GM08714 (cell line): ENCODE data around the gene SYT15B.
"Not testable (repeated sequence)": the region's sequence is repeated elsewhere in the genome, so short reads cannot be mapped to it uniquely, and the experiment has no call there.

ENCODE experiments used
- H3K4me3 ChIP-seq: fragments of 200-500 bp; sonication (Bioruptor generic); 2 replicates; pipeline ENCODE4 v1.5.1; 2014; ENCODE audit warnings: mild to moderate bottlenecking, low read length, inconsistent platforms

Gene SYT15B

DNA sequence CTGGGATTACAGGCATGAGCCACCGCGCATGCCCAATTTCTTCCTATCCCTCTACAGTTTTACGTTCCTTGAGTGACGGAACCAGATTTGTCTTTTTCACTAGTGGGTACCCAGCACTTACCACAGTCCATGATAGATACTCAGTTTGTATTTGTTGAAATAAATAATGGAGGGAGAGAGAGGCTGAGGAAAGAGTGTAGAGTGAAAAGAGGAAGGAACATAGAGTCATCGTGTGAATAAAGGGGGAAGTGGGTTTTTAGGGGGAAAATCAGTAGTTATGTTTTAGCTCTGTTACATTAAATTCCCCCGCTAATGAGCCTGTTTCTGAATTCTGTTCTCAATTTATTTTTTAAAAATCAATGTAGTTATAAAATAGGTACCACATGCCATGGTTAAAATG, 37.7 kb downstream of the SYT15B start:
- not testable (repeated sequence) for H3K4me3 ChIP-seq

DNA sequence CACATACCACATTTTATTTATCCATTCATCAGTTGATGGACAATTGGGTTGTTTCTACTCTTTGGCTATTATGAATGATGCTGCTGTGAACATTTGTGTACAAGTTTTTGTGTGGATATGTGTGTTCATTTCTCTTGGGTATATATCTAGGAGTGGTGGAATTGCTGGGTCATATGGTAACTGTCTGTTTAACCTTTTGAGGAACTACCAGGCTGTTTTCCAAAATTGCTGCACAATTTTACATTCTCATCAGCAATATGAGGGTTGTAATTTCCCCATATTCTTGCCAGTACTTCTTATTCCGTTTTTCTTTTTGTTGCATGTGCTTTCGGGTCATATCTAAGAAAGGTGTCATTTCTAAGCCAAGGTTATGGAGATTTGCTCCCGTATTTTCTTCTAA, 38.3 kb downstream of the SYT15B start:
- not testable (repeated sequence) for H3K4me3 ChIP-seq

DNA sequence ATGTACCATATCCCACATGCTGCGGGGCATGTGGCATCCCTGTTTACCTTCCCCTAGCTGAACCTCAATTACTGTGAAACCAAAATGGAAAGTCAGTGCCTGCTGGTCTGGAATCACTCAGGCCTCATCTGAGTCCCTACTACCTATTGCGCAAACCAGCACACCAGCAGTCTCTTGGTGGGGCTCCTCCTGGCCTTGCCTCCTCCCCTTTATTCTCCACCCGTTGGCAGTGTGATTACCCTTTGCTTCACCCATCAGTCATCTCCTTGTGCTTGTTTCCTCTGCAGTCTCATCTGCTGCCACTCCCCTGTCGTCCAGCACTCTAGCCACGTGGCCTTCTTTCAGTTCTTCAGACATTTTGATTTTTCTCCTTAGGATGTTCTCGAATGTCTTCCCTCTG, 39.3 kb downstream of the SYT15B start:
- H3K4me3 ChIP-seq, result not testable (repeated sequence)

DNA sequence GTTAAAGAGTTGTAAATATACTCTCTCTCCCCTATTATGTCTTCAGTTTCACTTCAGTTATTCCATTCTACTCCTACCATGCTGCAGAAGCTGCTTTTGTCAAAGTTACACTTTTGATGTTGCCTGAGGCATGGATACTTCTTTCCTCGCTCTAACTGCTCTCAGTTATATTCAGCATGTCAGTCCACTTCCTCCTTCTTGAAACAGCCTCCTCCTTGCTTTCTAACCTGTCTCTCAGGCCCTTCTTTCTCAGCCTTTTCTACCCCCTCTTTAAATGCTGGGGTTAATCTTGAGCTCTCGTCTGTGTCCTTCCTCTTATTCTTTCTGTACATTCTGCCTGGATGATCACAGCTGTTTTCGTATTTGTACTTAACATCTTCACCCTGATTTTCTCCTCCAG, 40.0 kb downstream of the SYT15B start:
- H3K4me3 ChIP-seq, result not testable (repeated sequence)

DNA sequence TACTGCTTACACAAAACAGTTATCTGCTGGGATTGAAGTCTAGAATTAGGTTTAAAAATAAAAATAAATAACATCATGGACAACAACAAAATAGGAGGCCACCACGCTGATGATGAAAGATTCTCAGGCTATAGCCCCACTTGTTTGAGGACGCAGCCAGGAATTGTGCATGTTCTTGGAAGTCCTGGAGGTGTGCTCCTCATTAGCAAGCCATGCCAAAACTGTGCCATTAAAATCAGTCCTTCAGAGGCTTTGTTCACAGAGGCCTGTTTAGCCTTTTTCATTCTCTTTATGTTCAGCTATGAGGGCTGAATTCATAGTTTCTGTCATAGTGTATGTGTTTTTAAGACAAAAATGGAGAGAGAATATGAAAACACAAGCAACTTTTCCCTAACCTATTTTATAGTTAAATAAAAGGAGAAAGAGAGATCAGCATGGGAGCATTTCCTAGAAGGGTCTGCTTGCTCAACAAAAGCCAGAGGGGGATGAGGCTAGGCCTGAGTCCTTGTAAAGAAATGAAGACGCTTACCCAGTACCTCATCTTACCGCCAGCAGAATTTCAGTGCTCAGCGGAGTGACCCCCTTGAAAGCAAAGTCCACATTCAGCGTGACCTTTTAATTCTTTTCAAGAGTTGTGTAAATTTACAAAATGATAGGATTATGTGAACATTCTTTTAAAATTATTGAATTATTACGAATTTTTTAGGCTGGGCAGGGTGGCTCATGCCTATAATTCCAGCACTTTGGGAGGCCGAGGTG, 46.2 kb downstream of the SYT15B start:
- H3K4me3 ChIP-seq, result not testable (repeated sequence)
